ENCODE measurements around the gene LST1.

- TF ChIP-seq CTCF (conservative IDR thresholded peaks at IDR 0.05; ENCODE audit: low read length) (no peak), EZH2phosphoT487 (IDR thresholded peaks at IDR 0.05; ENCODE audit: borderline replicate concordance) (no peak)
Observed at GRCh38 chr6:31619805-31620585, 33.9 kb downstream of the LST1 start.

All from Loucy (cell line).